HS-27A (cell line): ENCODE measurements around the gene VAMP2.

ENCODE experiments used
- DNase-seq: peaks from one replicate; pipeline ENCODE4 v3.0.0-alpha.2; 2012; ENCODE audit warnings: low read depth, missing footprints

VAMP2 gene

GRCh38 chr17:8155231-8155995 is 7.3 kb downstream of the VAMP2 start:
- no peak for DNase-seq

DNA sequence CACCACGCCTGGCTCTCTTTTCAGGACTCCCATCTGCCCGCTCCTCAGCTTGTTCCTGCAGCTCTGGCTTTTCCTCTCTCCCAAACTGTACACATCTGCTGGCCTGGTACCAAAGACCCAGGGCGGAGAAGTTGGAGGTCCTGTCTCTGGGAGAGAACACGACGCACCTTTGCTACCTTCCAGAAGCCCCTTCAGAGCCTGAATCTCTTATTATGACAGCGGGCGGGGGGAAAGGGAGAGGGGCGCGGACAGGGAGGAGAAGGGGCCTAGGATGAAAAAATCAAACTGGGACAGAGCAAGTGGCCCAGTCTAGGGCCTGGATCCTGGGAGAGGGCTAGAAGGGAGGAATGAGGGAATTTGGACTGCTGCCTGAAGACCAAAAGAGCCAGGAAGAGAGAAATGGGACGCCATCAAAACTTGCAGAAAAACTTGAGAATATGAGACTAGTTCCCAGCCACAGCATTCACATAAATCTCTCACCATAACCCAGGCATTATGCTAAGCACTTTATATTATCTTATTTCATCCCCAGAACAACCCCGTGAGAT is 8.1 kb downstream of the VAMP2 start:
- no peak for DNase-seq

DNA sequence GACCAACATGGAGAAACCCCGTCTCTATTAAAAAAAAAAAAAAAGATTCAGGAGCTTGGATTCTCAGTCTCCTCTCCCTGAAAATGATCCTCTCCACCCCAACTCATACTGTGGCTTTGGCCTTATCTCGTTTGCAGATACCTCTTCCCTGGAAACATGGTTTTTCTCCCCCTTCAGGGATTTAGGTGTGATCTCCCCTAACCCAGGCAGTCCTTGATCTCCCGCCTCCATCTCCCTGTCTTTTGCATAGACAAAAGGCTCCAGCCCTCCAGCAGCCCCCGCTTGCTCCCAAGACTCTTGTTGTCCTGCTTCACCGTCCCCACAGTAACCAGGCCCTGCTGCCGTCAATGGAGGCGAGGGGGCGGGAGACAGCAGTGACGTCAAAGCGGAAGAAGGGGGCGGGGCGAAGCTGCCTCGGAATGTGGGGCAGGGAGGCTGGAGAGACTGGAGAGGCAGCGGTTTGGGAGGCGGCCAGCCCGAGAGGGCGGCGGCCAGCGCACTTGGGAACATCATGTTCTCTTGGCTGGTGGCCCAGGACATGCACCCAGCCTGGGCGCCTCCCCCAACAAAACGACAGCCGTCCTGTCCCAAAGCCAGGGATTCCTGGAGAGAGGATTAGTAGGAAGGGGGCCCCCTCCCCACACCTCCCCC is 8.7 kb downstream of the VAMP2 start:
- DNase-seq: peak; percentile 96

- no peak for DNase-seq
Observed at GRCh38 chr17:8153525-8153956, 9.2 kb downstream of the VAMP2 start.

- DNase-seq: no peak
Observed at GRCh38 chr17:8153031-8153451, 9.7 kb downstream of the VAMP2 start.

- DNase-seq: no peak
Observed at GRCh38 chr17:8152112-8152775, 10.5 kb downstream of the VAMP2 start, which contains the start of gene PER1. Gene PER1, minus strand, starts transcription at chr17:8152404. Its CDS starts 1,698 bp downstream, at chr17:8150706.

DNA sequence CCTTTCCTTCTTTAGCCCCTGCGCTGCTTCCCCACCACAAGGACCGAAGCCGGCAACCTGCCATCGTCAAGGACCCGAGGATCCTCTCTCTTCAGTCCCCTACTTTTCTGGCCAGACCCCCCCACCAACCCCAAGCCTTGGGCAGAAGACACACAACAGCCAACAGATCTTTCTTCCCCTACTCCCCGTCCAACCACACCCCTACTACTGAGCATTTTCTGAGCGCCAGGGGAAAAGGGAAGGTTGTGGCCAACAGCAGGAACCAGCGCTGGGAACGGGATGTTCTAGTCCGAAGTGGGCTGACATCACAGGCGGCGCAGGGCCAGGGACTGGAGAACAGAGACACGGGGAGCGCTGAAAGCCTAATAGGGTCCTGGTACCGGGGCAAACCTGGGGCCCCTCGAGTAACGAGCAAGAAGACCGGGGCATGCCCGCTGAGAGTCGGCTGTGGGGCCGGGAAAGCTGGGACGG is 11.1 kb downstream of the VAMP2 start:
- no peak for DNase-seq

- no peak for DNase-seq
Observed at GRCh38 chr17:8151120-8151640, 11.6 kb downstream of the VAMP2 start.

DNA sequence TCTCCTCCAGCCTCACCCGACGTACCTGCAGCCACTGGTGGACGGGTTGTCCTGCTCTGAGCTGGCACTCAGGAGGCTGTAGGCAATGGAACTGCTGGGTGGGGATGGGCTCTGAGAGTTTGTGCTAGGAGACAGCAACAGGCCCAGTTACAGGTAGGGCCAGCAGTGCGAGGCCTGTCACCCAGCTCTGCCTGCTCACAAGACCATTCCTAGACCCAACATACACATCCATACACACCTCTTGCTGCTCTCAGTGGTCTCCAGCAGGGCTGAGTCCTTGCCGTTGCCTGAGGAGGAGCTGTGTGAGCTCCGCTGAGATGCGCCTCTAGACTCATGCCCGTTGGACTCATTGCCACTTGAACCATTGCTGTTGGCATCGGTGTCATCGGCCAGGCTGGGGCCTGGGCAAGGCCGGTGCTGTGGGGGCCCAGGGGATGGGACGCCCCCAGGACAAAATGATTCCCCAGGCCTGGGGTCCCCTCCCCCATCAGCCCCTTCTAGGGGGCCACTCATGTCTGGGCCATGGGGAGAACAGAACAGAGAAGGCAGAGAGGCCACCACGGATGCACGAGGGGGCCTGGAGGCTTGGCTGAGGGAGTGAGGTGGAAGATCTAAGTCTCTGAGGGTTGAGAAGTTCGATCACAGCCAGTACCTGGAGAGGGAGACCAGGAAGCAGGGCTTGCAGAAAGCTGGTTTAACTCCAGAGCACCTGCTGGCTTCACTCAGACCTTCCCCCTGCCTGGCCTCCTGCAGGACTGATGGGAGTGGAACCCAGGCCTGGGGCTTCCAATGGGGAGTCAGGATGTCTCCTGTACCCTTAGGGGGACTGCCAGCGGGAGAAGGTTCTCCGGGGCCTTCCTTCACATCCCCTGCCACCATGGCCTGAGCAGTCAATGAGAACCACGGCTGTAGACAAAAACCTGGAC is 12.3 kb downstream of the VAMP2 start:
- no peak for DNase-seq

DNA sequence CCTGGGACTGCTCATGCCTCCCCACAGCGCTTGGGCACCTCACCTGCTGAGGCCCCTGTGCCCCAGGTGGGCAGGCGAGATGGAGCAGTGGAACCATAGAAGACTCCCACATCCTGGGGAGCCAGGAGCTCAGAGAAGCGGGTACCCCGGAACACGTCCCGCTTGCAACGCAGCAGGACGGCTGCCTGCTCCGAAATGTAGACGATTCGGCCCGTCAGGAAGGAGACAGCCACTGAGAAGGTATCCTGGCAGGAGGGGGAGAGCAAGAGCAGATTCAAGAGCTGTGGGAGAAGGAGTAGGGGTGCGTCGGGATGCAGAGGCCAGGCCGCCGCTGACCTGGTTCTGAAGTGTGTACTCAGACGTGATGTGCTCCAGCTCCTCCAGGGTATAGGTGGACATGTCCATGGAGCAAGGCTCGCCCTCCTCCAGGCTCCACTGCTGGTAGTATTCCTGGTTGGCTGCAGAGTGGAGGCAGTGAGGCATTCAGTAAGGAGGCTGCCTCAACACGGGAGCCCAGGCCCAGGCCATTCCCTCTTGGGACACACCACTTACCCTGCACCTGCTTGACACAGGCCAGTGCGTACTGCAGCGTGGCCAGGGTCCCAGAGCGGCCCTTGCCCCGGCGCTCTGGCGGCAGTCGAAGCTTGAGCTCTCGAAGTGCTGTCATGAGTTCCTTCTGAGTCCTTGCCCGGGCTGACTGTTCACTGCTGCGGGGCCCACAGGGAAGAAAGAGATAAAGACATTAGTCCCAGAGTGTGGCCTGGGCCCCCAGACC is 13.1 kb downstream of the VAMP2 start:
- DNase-seq: no peak

GRCh38 chr17:8148560-8148959 is 14.2 kb downstream of the VAMP2 start:
- no peak for DNase-seq

DNA sequence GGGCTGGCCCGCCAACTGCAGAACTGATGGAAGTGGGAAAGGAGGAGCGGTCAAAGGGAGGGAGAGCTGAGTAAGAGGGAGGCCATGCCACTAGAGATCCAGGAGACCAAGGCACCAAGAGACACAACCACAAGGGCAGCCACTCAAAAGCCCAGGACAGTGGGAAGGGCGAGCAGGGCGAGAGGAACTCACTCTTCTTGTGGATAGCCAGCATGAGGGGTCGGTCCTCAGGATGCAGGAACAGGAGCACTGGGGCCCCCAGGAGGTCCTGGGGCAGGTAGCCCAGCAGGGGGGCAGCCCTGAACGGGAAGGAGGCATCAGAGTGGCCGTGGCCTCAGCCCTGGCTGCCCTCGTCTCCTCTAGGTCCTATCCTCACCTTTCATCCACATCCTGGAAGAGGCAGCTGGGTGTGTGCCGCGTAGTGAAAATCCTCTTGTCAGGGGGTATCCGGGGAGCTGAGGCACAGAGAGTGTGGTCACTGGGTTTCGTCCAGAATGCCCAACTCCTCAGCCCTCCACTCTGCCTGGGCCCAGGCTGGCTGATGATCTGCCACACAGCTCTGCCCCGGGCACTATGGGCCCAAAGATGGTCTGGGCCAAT is 14.8 kb downstream of the VAMP2 start:
- no peak for DNase-seq

DNA sequence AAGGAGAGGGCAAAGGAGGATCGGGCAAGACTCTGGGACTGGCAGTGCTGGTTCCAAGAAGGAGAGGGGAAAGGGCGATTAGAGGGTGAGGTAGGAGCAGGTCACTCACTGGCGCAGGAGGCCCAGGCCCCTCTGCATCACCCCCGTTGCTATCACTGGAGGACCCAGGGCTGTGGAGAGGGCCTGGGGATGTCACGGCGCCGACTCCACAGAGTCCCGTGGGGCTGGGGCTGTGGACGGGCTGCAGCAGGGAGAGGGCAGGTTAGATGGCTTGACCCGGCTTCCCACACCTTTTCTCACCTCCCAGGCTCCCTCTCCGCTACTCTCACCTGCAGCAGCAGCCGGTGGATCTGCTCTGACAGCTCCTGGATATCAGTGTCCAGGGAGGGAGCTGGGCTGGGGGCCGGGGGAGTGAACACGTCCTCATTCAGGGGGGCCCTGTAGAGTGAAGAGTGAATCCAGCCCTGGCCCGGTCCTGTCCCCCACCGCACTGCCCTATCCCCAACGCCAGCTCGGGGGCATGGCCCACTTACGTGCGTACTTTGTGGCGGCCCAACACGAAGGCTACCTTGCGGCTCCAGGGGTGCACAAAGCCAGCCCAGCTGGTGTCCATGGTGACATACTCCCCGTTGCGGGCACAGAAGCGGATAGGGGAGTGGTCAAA is 15.5 kb downstream of the VAMP2 start:
- no peak for DNase-seq

DNA sequence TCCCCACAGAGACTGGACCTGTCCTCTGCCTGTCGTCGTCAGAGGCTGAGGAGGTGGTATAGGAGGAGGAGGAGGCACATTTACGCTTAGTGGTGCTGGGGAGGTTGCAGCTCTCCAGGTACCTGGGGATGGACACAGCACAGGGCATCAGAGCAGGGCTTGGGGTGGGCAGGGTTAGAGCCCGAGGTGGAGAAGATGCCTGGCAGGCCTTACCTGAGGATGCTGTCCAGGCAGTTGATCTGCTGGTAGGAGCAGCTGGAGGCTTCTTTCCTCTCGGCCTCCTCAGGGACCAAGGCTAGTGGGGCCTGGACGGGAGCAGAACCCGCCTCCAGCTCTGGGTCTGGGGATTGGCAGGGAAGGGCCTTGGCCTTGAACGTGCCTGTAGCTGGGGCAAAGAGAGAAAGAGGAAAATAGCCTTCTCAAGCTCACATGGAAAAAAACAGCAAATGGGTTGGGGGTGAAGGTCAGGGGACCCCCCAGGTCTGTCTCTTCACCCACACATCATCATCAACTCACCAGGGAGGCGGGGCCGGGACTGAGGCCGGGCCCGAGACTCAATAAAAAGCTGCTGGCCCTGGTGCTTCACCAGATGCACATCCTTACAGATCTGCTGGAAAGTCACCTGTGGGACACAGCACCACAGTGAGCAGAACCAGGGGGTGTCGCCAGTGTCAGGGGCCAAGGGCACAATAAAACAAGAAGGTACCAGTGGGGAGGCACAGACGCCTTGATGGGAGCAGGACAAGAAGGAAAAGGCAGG is 16.2 kb downstream of the VAMP2 start:
- no peak for DNase-seq

DNA sequence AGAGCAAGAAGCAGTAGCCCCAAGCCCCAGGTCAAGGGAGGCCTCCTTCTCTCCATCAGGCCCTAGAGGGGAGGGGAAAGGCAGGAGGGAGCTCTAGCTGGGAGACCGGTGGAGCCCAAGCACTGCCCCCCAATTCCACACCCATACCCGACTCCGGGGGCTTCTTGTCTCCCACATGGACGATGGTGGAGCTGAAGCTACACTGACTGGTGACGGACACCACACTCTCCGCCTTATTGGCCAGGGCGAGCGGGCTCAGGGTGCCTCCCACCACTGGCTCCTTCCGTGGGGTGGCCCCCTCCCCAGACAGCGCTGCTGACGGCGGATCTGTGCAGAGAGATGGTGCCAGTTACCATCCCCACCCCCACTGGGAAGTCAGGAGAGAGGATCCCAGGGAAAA is 16.9 kb downstream of the VAMP2 start:
- no peak for DNase-seq

DNA sequence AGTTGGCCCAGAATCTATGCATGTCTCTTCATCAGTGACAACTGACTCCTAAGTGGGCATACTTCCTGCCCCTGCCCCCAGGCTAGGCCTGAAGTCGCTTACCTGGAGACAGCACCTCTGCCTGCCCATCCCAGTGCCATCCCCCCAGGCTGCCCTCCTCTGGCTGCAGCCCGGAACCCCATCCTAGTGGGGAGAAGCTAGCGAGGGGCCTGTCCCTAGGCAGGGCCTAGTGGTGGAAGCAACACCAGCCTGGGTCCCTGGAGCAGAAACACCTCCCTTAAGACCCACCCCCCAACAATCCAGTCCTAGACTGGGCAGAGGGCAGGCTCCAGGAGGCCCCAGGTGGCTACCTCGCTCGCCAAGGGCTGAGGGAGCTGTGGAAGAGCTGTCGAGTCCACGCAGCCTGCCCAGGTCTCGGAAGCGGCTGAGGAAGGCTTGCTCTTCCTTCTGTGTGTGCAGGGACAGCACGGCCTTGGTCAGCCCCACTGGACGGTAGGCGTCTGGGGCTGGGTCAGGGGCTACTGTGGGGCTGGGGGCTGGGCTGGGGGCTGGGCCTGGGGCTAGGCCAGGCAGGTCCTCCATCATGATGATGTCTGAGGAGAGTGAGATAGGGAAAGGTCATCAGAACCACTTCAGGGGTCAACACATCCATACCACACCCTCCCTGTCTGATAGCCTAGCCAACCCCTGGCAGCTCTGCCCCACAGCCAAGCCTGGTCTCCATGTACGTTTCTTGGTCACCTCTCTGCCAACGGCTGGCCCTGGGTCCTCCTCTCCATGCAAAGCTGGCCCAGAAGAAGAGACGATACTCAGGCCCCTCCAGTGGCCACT is 18.1 kb downstream of the VAMP2 start:
- DNase-seq: no peak

DNA sequence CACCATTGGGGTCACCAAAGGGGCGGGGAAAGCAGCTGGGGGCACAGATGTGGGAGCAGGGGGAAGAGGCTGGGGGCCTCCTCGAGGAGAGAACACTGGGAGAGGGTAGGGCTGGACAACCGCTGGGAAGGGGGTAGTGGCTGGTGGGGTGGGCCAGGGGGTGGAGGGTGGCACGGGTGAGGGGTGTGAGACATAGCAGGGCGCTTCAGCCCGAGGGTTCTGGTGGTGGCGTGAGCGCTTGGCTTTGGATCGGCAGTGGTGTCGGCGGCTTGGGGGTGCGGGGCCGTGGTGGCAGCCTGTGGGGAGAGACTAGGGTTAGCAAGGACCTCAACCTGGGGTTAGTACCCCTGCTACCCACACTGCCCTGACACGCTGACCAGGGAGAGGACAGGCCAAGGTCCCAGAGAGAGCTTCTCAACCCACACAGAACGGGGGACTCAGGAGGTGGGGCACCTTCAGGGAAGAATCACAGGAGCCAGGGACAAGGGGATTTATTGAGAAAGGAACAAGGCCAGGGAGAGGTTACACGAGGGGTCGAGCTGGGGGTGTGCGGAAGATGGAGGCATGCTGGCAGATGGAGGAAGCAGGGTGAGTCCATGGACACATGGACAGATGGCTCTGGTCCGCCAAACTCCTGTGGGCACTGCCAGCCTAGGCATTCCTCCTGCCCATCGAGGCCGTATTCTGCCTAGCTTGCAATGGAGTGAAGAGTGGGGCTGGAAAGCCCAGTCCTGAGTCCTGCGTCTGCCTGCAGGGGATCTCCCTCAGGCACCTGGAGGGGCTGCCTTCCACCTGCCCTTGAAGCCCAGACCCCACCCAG is 19.0 kb downstream of the VAMP2 start:
- DNase-seq: no peak
